Activated CD8-positive, alpha-beta T cell treated with anti-CD3 and anti-CD28 coated beads for 36 hours (primary cell): Measurements from ENCODE around the gene CKS1B. TPM values are rescaled to one million over a fixed set of nuclear protein-coding genes. Genes with fewer than 3 reads are reported as not detected.

Experiments used
- ATAC-seq: fragments of 200-7000 bp; cut with Tn5 transposase; one replicate; pipeline ENCODE4 v1.10.0; 2021; ENCODE audit warnings: mild to moderate bottlenecking, moderate library complexity
- CTCF ChIA-PET: fragments of 350-600 bp; sonication (Branson Sonifier 250); formaldehyde crosslinking; loops from one replicate; lab custom pipeline; 2021; ENCODE audit warnings: antibody characterized with exemption; lab: Charles Lee
- POLR2A ChIA-PET: fragments of 350-600 bp; sonication (Branson Sonifier 250); formaldehyde crosslinking; loops from one replicate; lab custom pipeline; 2021; ENCODE audit warnings: antibody characterized with exemption; lab: Charles Lee
- DNase-seq: peaks from one replicate; pipeline ENCODE4 v3.0.0-alpha.2; 2020
- H3K27ac Mint-ChIP-seq: one replicate; pipeline ENCODE4 v1.8.0; 2021; ENCODE audit warnings: mild to moderate bottlenecking, mixed read lengths
- H3K27me3 Mint-ChIP-seq: one replicate; pipeline ENCODE4 v1.8.0; 2021; ENCODE audit warnings: mixed read lengths
- H3K36me3 Mint-ChIP-seq: one replicate; pipeline ENCODE4 v1.8.0; 2021; ENCODE audit warnings: low read depth, mixed read lengths
- H3K4me1 Mint-ChIP-seq: one replicate; pipeline ENCODE4 v1.8.0; 2021; ENCODE audit warnings: low read depth, mixed read lengths
- H3K4me3 Mint-ChIP-seq: one replicate; pipeline ENCODE4 v1.8.0; 2021; ENCODE audit warnings: mild to moderate bottlenecking, moderate library complexity, mixed read lengths
- H3K9me3 Mint-ChIP-seq: one replicate; pipeline ENCODE4 v1.8.0; 2021; ENCODE audit warnings: mixed read lengths
- intact Hi-C: fragments of 100-400 bp; cut with micrococcal nuclease; formaldehyde crosslinking; loops from one replicate; pipeline ENCODE4 v1.10.0; 2022
- total RNA-seq, 2 experiments: library from RNA; stranded (reverse); gene quantifications; one replicate each; pipeline ENCODE4 v1.2.3, GENCODE V29; 2021
- TF ChIP-seq, protein P1 (sequence below): fragments of 200-600 bp; IDR thresholded peaks from one replicate; pipeline ENCODE4 v1.8.0; 2022; ENCODE audit warnings: antibody characterized with exemption, mild to moderate bottlenecking

CKS1B gene
- total RNA-seq, 2 experiments from 2014 or later: 172 to 173 TPM

DNA sequence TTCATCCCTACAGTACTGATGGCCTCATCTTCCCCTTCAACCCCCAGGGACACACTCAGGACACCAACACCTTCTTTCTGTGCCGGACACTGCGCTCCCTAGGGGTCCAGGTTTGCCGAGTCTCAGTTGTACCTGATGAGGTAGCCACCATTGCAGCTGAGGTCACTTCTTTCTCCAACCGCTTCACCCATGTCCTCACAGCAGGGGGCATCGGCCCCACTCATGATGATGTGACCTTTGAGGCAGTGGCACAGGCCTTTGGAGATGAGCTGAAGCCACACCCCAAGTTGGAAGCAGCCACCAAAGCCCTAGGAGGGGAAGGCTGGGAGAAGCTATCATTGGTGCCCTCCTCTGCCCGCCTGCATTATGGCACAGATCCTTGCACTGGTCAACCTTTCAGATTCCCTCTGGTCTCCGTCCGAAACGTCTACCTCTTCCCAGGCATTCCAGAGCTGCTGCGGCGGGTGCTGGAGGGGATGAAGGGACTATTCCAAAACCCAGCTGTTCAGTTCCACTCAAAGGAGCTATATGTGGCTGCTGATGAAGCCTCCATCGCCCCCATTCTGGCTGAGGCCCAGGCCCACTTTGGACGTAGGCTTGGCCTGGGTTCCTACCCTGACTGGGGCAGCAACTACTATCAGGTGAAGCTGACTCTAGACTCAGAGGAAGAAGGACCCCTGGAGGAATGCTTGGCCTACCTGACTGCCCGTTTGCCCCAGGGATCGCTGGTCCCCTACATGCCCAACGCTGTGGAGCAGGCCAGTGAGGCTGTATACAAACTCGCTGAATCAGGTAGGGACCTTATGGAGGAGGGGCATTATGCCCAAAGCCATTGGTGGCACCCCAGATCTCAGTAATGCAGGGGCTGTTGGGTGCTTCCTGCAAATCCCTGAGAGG, 13.8 kb downstream of the CKS1B start:
- H3K27ac Mint-ChIP-seq: no peak overlapping the region
- POLR2A ChIA-PET: interaction anchor here (0.7 to 2.3 kb wide), 5 partner anchors 8 to 60 kb away, joined by 3 to 9 read pairs (median 4); partner anchors contain the start of gene CKS1B
- CTCF ChIA-PET: interaction anchor here (1.2 to 13.2 kb wide), 6 partner anchors 10 to 73 kb away, joined by 3 to 108 read pairs (median 6); partner anchors contain the start of gene PYGO2
- intact Hi-C loops: no loop called here
- H3K36me3 Mint-ChIP-seq: peaks cover 25% of the 10 kb centered on the region
- H3K4me3 Mint-ChIP-seq: no peak overlapping the region
- H3K9me3 Mint-ChIP-seq: no peaks in the 10 kb centered on the region
- TF ChIP-seq, protein P1, sequence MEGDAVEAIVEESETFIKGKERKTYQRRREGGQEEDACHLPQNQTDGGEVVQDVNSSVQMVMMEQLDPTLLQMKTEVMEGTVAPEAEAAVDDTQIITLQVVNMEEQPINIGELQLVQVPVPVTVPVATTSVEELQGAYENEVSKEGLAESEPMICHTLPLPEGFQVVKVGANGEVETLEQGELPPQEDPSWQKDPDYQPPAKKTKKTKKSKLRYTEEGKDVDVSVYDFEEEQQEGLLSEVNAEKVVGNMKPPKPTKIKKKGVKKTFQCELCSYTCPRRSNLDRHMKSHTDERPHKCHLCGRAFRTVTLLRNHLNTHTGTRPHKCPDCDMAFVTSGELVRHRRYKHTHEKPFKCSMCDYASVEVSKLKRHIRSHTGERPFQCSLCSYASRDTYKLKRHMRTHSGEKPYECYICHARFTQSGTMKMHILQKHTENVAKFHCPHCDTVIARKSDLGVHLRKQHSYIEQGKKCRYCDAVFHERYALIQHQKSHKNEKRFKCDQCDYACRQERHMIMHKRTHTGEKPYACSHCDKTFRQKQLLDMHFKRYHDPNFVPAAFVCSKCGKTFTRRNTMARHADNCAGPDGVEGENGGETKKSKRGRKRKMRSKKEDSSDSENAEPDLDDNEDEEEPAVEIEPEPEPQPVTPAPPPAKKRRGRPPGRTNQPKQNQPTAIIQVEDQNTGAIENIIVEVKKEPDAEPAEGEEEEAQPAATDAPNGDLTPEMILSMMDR: no peak
- DNase-seq: no peak
- H3K4me1 Mint-ChIP-seq: peaks cover 19% of the 10 kb centered on the region
- ATAC-seq: no peak
- no peaks in the 10 kb centered on the region for H3K27me3 Mint-ChIP-seq

DNA sequence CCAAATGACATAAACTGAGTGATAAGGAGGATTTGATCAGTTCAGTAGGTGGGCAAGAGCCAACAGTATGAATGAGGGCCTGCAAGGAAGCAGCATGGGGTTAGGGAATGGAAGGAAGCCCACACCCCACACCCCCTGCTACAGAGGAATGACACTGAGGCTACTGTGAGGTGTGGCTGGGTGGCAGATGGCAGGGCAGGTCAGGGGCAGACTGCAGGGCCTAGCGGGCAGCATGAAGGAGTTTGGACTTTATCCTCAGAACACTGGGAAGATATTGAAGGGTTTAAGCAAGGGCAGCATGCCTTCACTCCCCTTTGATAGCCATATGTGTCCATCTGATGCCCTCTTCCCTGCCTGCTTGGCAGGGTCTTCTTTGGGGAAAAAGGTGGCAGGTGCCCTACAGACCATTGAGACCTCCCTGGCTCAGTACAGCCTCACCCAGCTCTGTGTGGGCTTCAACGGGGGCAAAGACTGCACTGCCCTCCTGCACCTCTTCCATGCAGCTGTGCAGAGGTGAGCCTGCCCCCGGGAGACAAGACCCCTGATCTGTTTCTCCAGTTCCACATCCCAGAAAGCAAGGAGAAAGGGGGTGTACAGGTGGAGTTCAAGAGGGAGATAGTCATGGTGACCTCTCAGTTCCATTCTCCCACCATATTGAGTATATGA, 14.8 kb downstream of the CKS1B start:
- Mint-ChIP-seq H3K4me1 (peaks cover 17% of the 10 kb centered on the region), H3K4me3 (no peak overlapping the region), H3K27ac (peak overlapping the region; percentile 4), H3K9me3 (no peaks in the 10 kb centered on the region), H3K27me3 (no peaks in the 10 kb centered on the region), H3K36me3 (peaks cover 25% of the 10 kb centered on the region)
- no peak for DNase-seq
- no peak for ATAC-seq
- intact Hi-C loops: no loop called here
- TF ChIP-seq, protein P1: no peak
- ChIA-PET CTCF (interaction anchor here (2.1 to 13.2 kb wide), 3 partner anchors 9 to 27 kb away, joined by 6 to 108 read pairs (median 16); no protein-coding TSS in a partner anchor), POLR2A (interaction anchor here (1.0 kb wide), 1 partner anchor 10 kb away, joined by 4 read pairs; no protein-coding TSS in a partner anchor)

- intact Hi-C loops: no loop called here
- no peak for DNase-seq
- Mint-ChIP-seq H3K9me3 (no peaks in the 10 kb centered on the region), H3K27me3 (no peaks in the 10 kb centered on the region), H3K27ac (no peak overlapping the region), H3K4me3 (no peak overlapping the region), H3K4me1 (peaks cover 21% of the 10 kb centered on the region), H3K36me3 (peaks cover 24% of the 10 kb centered on the region)
- ChIA-PET CTCF (interaction anchor here (0.8 to 2.1 kb wide), 3 partner anchors 9 to 95 kb away, joined by 3 to 6 read pairs (median 4); no protein-coding TSS in a partner anchor), POLR2A (interaction anchor here (1.0 kb wide), 1 partner anchor 9 kb away, joined by 4 read pairs; no protein-coding TSS in a partner anchor)
- no peak for ATAC-seq
- TF ChIP-seq, protein P1: no peak
Measured at GRCh38 chr1:154990276-154990675, 15.8 kb downstream of the CKS1B start.

DNA sequence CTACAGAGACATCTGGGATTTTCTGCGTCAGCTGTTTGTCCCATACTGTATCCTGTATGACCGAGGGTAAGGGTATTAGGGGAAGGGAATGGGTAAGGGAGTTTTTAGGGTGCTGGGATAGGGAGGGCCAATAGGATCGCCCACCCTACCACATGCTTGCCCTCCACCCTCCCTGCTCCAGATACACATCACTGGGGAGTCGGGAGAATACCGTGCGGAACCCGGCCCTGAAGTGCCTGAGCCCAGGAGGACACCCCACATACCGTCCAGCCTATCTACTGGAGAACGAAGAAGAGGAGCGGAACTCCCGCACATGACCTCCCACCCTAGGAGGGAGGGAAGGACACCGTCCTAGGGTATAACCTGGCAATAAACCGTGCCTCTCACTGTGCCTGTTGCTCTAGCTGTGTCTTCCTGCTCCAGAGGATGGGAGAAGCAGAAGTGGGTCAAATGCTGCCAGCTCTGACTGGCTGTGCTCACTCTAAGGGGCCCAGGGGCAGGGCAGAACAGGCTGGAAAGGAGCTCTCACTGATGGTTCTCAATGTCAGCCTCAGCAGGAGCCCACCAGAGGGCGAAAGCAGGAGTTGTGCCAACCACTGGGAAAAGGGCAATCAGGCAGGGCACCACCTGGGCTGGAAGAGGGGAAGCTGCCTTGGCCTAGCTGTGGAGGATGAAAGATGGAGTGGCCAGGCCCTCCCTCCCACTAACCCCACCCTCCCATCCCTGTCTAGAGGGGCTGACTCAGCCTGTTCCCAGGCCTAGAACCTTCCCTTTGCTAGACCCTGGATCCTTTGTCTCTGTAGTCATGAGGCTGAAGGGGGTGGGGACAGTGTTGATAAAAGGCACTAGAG, 18.5 kb downstream of the CKS1B start:
- ChIA-PET CTCF (interaction anchor here (0.8 to 3.1 kb wide), 7 partner anchors 9 to 92 kb away, joined by 3 to 25 read pairs (median 8); partner anchors contain the start of genes ADAM15, FLAD1 and PBXIP1), POLR2A (interaction anchor here (0.7 to 8.6 kb wide), 2 partner anchors 9 to 18 kb away, joined by 3 to 85 read pairs; partner anchors contain the start of genes CKS1B and FLAD1)
- Mint-ChIP-seq H3K9me3 (no peaks in the 10 kb centered on the region), H3K27ac (no peak overlapping the region), H3K36me3 (peaks cover 17% of the 10 kb centered on the region), H3K27me3 (no peaks in the 10 kb centered on the region), H3K4me1 (peaks cover 29% of the 10 kb centered on the region), H3K4me3 (no peak overlapping the region)
- ATAC-seq: no peak
- TF ChIP-seq, protein P1: no peak
- no peak for DNase-seq
- intact Hi-C loops: no loop called here
